Ovary (tissue), 9 donors: ENCODE measurements around the gene ZNF223. TPM values are rescaled to one million over a fixed set of nuclear protein-coding genes. Genes with fewer than 3 reads are reported as not detected.
A peak's percentile ranks its signal among the peaks of the same experiment; 100 is the strongest.

Source experiments
- DNase-seq, 5 donors: peaks; one replicate each; pipeline ENCODE4 v3.0.0-alpha.2; 2019 to 2020
- H3K27ac ChIP-seq, 2 donors: fragments of 200-600 bp; one replicate each; pipeline versions ENCODE4 v1.5.1 to v1.8.0; 2019 to 2022
- H3K27me3 ChIP-seq: fragments of 200-600 bp; one replicate; pipeline ENCODE4 v1.8.0; 2022
- H3K36me3 ChIP-seq: fragments of 200-600 bp; sonication (generic); one replicate; pipeline ENCODE4 v1.5.1; 2019
- H3K4me1 ChIP-seq: one replicate; pipeline ENCODE4 v1.8.1; 2013; ENCODE audit warnings: mild to moderate bottlenecking, moderate library complexity; ENCODE audit not compliant: insufficient read depth
- H3K4me3 ChIP-seq: fragments of 200-600 bp; sonication (generic); one replicate; pipeline ENCODE4 v1.5.1; 2017
- H3K9me3 ChIP-seq, 2 donors: fragments of 200-600 bp in 1 of 2; sonication (generic) in 1 of 2; one replicate each; pipeline versions ENCODE4 v1.5.1 to v1.8.1; 2013 to 2019; ENCODE audit warnings: mild to moderate bottlenecking in 1 of 2, moderate library complexity in 1 of 2
- CTCF ChIP-seq, 3 donors: fragments of 450-650 bp in 2 of 3; fragments of 200-600 bp in 1 of 3; IDR thresholded peaks; one replicate each; pipeline versions ENCODE4 v1.5.1 to v1.8.0; 2016 to 2022; ENCODE audit warnings: antibody characterized with exemption in 3 of 3, mild to moderate bottlenecking in 1 of 3
- EP300 ChIP-seq: sonication (generic); formaldehyde crosslinking; IDR thresholded peaks from one replicate; pipeline ENCODE4 v1.6.1; 2017; ENCODE audit warnings: antibody characterized with exemption
- POLR2A ChIP-seq: fragments of 450-650 bp; IDR thresholded peaks from one replicate; pipeline ENCODE4 v1.6.1; 2017; ENCODE audit warnings: antibody characterized with exemption, mild to moderate bottlenecking, moderate library complexity
- WGBS, 3 donors: extraction: QIAGEN DNeasy Blood & Tissue Kit in 1 of 3; methylation state at CpG; one replicate each; pipeline versions ENCODE4 v1.1.5 to v1.1.7; 2013 to 2017; 5-methylcytosine and 5-hydroxymethylcytosine counted together
- intact Hi-C, 4 donors: fragments of 100-400 bp; cut with DNase I; formaldehyde crosslinking; loops; one replicate each; pipeline versions ENCODE4 v1.11.0 to v1.15.1; 2022 to 2023
- polyA plus RNA-seq, 2 donors: library from polyadenylated mRNA; stranded (reverse); fragments of 200-250 nt in 1 of 2; fragments of 350-450 nt in 1 of 2; fragmentation: Illumina TruSeq in 1 of 2; extraction: RNeasy Lipid Tissue Mini Kit (QIAGEN cat#74804) in 1 of 2; gene quantifications; one replicate each; pipeline ENCODE4 v1.2.3, GENCODE V29; 2013 to 2014
- total RNA-seq, 7 donors: library from RNA; depleted of rRNA in 2 of 7; stranded (reverse); fragments of >200 nt in 2 of 7; fragmentation: NEBNext Ultra II Directional in 3 of 7; extraction: Animal tissue kit (Norgen Biotek cat#: 25700) in 3 of 7; gene quantifications; one replicate each; pipeline versions ENCODE4 v1.1.0 to v1.2.4, GENCODE V29; 2016 to 2023
- donor health status: DM: no; HTN: no; CAD: no; lungs with moderate emphysema.
- donor health status: DM: no; HTN: no; CAD: no.
- donor health status: Bipolar disorder and iron deficiency.
- donor health status: DM: yes; HTN: yes; CAD: no.
- donor health status: DM: no; HTN: no; CAD: no.
- donor health status: DM: yes; HTN: yes; CAD: no.

ZNF223 gene
- total and polyA plus RNA-seq, 9 donors, result 3.5 to 7.3 (median 4.7) TPM

- intact Hi-C loops, result no loop called here
- Histone ChIP-seq H3K27ac (no peak overlapping the region), H3K27me3 (no peaks in the 10 kb centered on the region), H3K36me3 (no peaks in the 10 kb centered on the region), H3K4me1 (peaks cover 4% of the 10 kb centered on the region), H3K9me3 (peaks cover 0 to 4% of the 10 kb centered on the region in 2 donors), H3K4me3 (no peak overlapping the region)
- no peak for DNase-seq
- TF ChIP-seq CTCF (IDR thresholded peaks at IDR 0.05) (no peak), EP300 (no peak), POLR2A (no peak)
Observed at GRCh38 chr19:44021221-44021620, 30.6 kb upstream of the ZNF223 start.

- 35 to 41% (median 37%) methylated on average over 4 of the region's 4 CpGs for WGBS, 3 donors
- TF ChIP-seq EP300 (no peak), CTCF (IDR thresholded peaks at IDR 0.05) (no peak), POLR2A (no peak)
- Histone ChIP-seq H3K27ac (no peak overlapping the region), H3K9me3 (peaks cover 0 to 21% of the 10 kb centered on the region in 2 donors), H3K36me3 (peaks cover 3% of the 10 kb centered on the region), H3K4me3 (peak overlapping the region; percentile 73), H3K4me1 (peaks cover 4% of the 10 kb centered on the region), H3K27me3 (no peaks in the 10 kb centered on the region)
- intact Hi-C loops, result no loop called here
- no peak for DNase-seq
Observed at GRCh38 chr19:44024900-44025216, 27.0 kb upstream of the ZNF223 start.

- DNase-seq, result peak; percentile 71 to 84 (median 76)
- Histone ChIP-seq H3K27ac (peak within 1 kb of the TSS in 1 of 2 donors; percentile 14), H3K36me3 (peaks cover 3% of the 10 kb centered on the region), H3K4me1 (peaks cover 4% of the 10 kb centered on the region), H3K27me3 (no peaks in the 10 kb centered on the region), H3K4me3 (peak within 1 kb of the TSS; percentile 73), H3K9me3 (peaks cover 0 to 21% of the 10 kb centered on the region in 2 donors)
- 1 to 2% (median 1%) methylated on average over 37 of the region's 37 CpGs for WGBS, 3 donors
- intact Hi-C loops, result no loop called here
- TF ChIP-seq POLR2A, result peak; percentile 20
- no peak for TF ChIP-seq EP300
Observed at GRCh38 chr19:44025217-44025936, 26.5 kb upstream of the ZNF223 start, which contains the start of gene ZNF222. Gene ZNF222, plus strand, starts transcription at chr19:44025379. Its CDS starts 58 bp downstream, at chr19:44025437.

- H3K4me1 ChIP-seq, result peaks cover 4% of the 10 kb centered on the region
- H3K36me3 ChIP-seq, result peaks cover 3% of the 10 kb centered on the region
- WGBS, 3 donors, result 95 to 100% (median 98%) methylated on average over 6 of the region's 6 CpGs
- DNase-seq, result no peak
- no peak overlapping the region for H3K4me3 ChIP-seq
- peaks cover 0 to 31% of the 10 kb centered on the region in 2 donors for H3K9me3 ChIP-seq
- intact Hi-C loops, result no loop called here
- H3K27me3 ChIP-seq, result no peaks in the 10 kb centered on the region
- H3K27ac ChIP-seq, result no peak overlapping the region
- TF ChIP-seq EP300, result no peak
- no peak for TF ChIP-seq CTCF (IDR thresholded peaks at IDR 0.05)
- no peak for TF ChIP-seq POLR2A
Observed at GRCh38 chr19:44026622-44027021, 25.2 kb upstream of the ZNF223 start.

GRCh38 chr19:44032001-44032610, 19.7 kb upstream of the ZNF223 start:
- H3K27me3 ChIP-seq, result no peaks in the 10 kb centered on the region
- H3K36me3 ChIP-seq, result peaks cover 5% of the 10 kb centered on the region
- H3K27ac ChIP-seq, result no peak overlapping the region
- H3K4me3 ChIP-seq, result no peak overlapping the region
- intact Hi-C loops, result no loop called here
- no peaks in the 10 kb centered on the region for H3K4me1 ChIP-seq
- TF ChIP-seq POLR2A (no peak), CTCF (IDR thresholded peaks at IDR 0.05) (no peak)
- WGBS, 3 donors, result 89 to 94% (median 90%) methylated on average over 1 of the region's 1 CpG
- peaks cover 0 to 58% of the 10 kb centered on the region in 2 donors for H3K9me3 ChIP-seq
- no peak for DNase-seq
